Mammary microvascular endothelial cell (primary cell): ENCODE results near the gene SPOCK2. TPM values are rescaled to one million over a fixed set of nuclear protein-coding genes. Genes with fewer than 3 reads are reported as not detected.

Experiments
- total RNA-seq: library from RNA; depleted of rRNA; stranded (reverse); fragments of >200 nt; gene quantifications from 2 replicates; pipeline ENCODE4 v1.2.3, GENCODE V29; 2015

SPOCK2 gene
- total RNA-seq = 0.53 and 1.2 TPM in 2 replicates

GRCh38 chr10:72087969-72088888 is at the start of gene SPOCK2:
Gene SPOCK2 (minus strand): TSS chr10:72088551. CDS start chr10:72088328, 223 bp downstream.

Other genes with a start within 250 kb of the SPOCK2 start
- 782 and 805 TPM in 2 replicates for gene PSAP, start 237.3 kb downstream of the SPOCK2 start, total RNA-seq
- 11.1 and 12.9 TPM in 2 replicates for gene CHST3, start 124.2 kb downstream of the SPOCK2 start, total RNA-seq
- 35.3 and 43.8 TPM in 2 replicates for gene ANAPC16, start 127.5 kb upstream of the SPOCK2 start, total RNA-seq
- gene ASCC1, start 127.7 kb upstream of the SPOCK2 start, total RNA-seq = 27.7 and 28.2 TPM in 2 replicates
- gene DDIT4, start 185.4 kb upstream of the SPOCK2 start, total RNA-seq = 40.3 and 42.5 TPM in 2 replicates